Measurements from ENCODE around the gene MAP7. TPM values are rescaled to one million over a fixed set of nuclear protein-coding genes. Genes with fewer than 3 reads are reported as not detected.
"Not testable (repeated sequence)": the region's sequence is repeated elsewhere in the genome, so short reads cannot be mapped to it uniquely, and the experiment has no call there.

The MAP7 gene
- total RNA-seq, 4 donors from 2014 or later = 18.3 to 33.0 (median 28.2) TPM

- H3K27me3 ChIP-seq = no peaks in the 10 kb centered on the region
- TF ChIP-seq, protein P1, sequence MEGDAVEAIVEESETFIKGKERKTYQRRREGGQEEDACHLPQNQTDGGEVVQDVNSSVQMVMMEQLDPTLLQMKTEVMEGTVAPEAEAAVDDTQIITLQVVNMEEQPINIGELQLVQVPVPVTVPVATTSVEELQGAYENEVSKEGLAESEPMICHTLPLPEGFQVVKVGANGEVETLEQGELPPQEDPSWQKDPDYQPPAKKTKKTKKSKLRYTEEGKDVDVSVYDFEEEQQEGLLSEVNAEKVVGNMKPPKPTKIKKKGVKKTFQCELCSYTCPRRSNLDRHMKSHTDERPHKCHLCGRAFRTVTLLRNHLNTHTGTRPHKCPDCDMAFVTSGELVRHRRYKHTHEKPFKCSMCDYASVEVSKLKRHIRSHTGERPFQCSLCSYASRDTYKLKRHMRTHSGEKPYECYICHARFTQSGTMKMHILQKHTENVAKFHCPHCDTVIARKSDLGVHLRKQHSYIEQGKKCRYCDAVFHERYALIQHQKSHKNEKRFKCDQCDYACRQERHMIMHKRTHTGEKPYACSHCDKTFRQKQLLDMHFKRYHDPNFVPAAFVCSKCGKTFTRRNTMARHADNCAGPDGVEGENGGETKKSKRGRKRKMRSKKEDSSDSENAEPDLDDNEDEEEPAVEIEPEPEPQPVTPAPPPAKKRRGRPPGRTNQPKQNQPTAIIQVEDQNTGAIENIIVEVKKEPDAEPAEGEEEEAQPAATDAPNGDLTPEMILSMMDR (IDR thresholded peaks at IDR 0.05) = no peak
- TF ChIP-seq POLR2A (IDR thresholded peaks at IDR 0.05) = no peak
- H3K36me3 ChIP-seq = no peaks in the 10 kb centered on the region
- 73 to 83% methylated on average over 3 of the region's 3 CpGs for WGBS, 2 donors
- no peak for DNase-seq
- H3K4me3 ChIP-seq = no peak overlapping the region
- intact Hi-C loops (cut with DNase I) = no loop called here
- no peak overlapping the region for H3K27ac ChIP-seq
- H3K4me1 ChIP-seq = peaks cover 0 to 13% (median 0%) of the 10 kb centered on the region in 3 donors
- no peaks in the 10 kb centered on the region for H3K9me3 ChIP-seq
These were observed 148.5 kb downstream of the MAP7 start for GRCh38 chr6:136401749-136402148.

- H3K27ac ChIP-seq; H3K36me3 ChIP-seq; intact Hi-C loops (cut with DNase I); DNase-seq; H3K9me3 ChIP-seq; H3K27me3 ChIP-seq; H3K4me3 ChIP-seq: not testable (repeated sequence)
- H3K4me1 ChIP-seq = peaks cover 0 to 13% (median 0%) of the 10 kb centered on the region in 3 donors
- 88 to 91% methylated on average over 4 of the region's 4 CpGs for WGBS, 2 donors
These were observed 149.0 kb downstream of the MAP7 start for GRCh38 chr6:136401236-136401635.

DNA sequence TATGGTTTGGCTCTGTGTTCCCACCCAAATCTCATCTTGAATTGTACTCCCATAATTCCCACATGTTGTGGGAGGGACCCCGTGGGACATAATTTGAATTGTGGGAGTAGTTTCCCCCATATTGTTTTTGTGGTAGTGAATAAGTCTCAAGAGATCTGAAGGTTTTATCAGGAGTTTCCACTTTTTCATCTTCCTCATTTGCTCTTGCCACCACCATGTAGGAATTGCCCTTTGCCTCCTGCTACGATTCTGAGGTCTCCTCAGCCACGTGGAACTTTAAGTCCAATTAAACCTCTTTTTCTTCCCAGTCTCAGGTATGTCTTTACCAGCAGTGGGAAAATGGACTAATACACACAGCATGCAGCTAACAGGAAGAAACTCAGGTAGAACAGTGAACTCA, 151.8 kb downstream of the MAP7 start:
- H3K4me1 ChIP-seq = peaks cover 0 to 7% (median 0%) of the 10 kb centered on the region in 3 donors
- no peak for DNase-seq
- no peak overlapping the region for H3K27ac ChIP-seq
- intact Hi-C loops (cut with DNase I) = no loop called here
- H3K36me3 ChIP-seq = no peaks in the 10 kb centered on the region
- H3K27me3 ChIP-seq = no peaks in the 10 kb centered on the region
- WGBS, 2 donors = 87 to 89% methylated on average over 3 of the region's 3 CpGs
- no peak overlapping the region for H3K4me3 ChIP-seq
- no peaks in the 10 kb centered on the region for H3K9me3 ChIP-seq
- no peak for TF ChIP-seq POLR2A (IDR thresholded peaks at IDR 0.05)
- TF ChIP-seq, protein P1 (IDR thresholded peaks at IDR 0.05) = no peak

DNA sequence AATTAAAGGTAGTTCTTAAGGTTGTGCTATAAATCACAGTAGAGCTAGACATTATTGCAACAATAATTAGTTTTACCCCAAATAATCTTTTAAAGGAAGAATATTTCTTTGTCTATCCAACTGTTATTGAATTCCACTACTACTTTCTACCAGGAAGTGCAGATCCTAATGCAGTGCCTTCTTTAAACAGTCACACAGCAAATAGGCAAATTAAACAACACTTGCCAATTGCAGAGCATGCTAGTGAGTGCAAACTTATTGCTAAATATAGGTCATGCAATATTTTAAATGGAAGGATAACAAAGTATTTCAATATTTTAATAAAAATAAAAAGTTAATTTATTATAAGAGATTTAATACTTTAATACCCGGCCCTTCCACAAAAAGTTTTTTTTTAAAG, 153.3 kb downstream of the MAP7 start:
- H3K4me3 ChIP-seq = no peak overlapping the region
- DNase-seq = no peak

GRCh38 chr6:136390959-136391358, 159.3 kb downstream of the MAP7 start:
- H3K27ac ChIP-seq; H3K27me3 ChIP-seq; H3K36me3 ChIP-seq; H3K4me3 ChIP-seq; H3K9me3 ChIP-seq; intact Hi-C loops (cut with DNase I); DNase-seq; H3K4me1 ChIP-seq: not testable (repeated sequence)
- 70 to 92% methylated on average over 1 of the region's 2 CpGs for WGBS, 2 donors

More for the DNA sequence above, 153.3 kb downstream of the MAP7 start:
- Histone ChIP-seq H3K27me3 (no peaks in the 10 kb centered on the region), H3K27ac (no peak overlapping the region), H3K4me1 (no peaks in the 10 kb centered on the region), H3K36me3 (no peaks in the 10 kb centered on the region), H3K9me3 (no peaks in the 10 kb centered on the region)
- WGBS, 2 donors = 87 to 92% methylated on average over 1 of the region's 1 CpG
- intact Hi-C loops (cut with DNase I) = no loop called here
- TF ChIP-seq, protein P1 (IDR thresholded peaks at IDR 0.05) = no peak
- TF ChIP-seq POLR2A (IDR thresholded peaks at IDR 0.05) = no peak

DNA sequence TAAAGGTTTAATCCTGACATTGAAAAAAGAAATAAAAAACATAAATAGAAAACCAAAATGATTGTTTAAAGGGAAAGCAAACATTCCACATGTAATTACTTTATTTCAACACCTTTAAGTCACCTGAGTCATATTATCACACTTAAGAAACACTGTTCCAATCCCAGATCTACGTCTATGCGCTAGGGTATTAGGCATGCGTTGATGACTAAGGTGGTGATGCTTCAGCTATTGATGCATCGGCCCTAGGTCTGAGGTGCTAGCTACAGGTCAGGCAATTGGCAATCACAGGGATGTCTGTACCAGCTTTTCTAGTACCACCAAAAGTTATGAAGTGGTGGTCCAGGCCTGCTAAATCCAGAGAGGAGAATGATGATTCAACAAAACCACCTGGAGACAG, 162.9 kb downstream of the MAP7 start:
- H3K4me1 ChIP-seq = no peaks in the 10 kb centered on the region
- no peak for DNase-seq

More for the DNA sequence above, 162.9 kb downstream of the MAP7 start:
- WGBS, 2 donors = 54 to 65% methylated on average over 4 of the region's 4 CpGs
- TF ChIP-seq, protein P1 (IDR thresholded peaks at IDR 0.05) = no peak
- TF ChIP-seq POLR2A (IDR thresholded peaks at IDR 0.05) = no peak
- H3K27ac ChIP-seq = no peak overlapping the region
- H3K4me3 ChIP-seq = no peak overlapping the region
- intact Hi-C loops (cut with DNase I) = loop anchor here (5.0 kb wide), 1 partner anchor 55 kb away; no protein-coding TSS in a partner anchor
- H3K27me3 ChIP-seq = no peaks in the 10 kb centered on the region
- H3K9me3 ChIP-seq = no peaks in the 10 kb centered on the region
- peaks cover 0 to 13% (median 0%) of the 10 kb centered on the region in 3 donors for H3K36me3 ChIP-seq

Measured in esophagus squamous epithelium (tissue), 5 donors.